ENCODE results near the gene QKI.

GRCh38 chr6:163487606-163488005 lies 73.1 kb downstream of the QKI start:
- TF ChIP-seq POLR2A (IDR thresholded peaks at IDR 0.05) (no peak), CTCF (IDR thresholded peaks at IDR 0.05) (no peak)

All from prostate gland (tissue), 2 donors.